H9 (cell line): ENCODE data around the gene PSMD8. TPM values are rescaled to one million over a fixed set of nuclear protein-coding genes. Genes with fewer than 3 reads are reported as not detected.

Source experiments
- DNase-seq: peaks from one replicate; pipeline ENCODE4 v3.0.0-alpha.2; 2017
- H2AFZ ChIP-seq: one replicate; pipeline ENCODE4 v1.6.1; 2013; ENCODE audit warnings: mild to moderate bottlenecking, low read length, control low read depth, moderate library complexity
- H2AK5ac ChIP-seq: 2 replicates; pipeline ENCODE4 v1.6.1; 2013; ENCODE audit warnings: low read length, control low read depth, mixed read lengths; ENCODE audit not compliant: insufficient read length
- H2BK120ac ChIP-seq: one replicate; pipeline ENCODE4 v1.6.1; 2013; ENCODE audit warnings: low read depth, mild to moderate bottlenecking, low read length, control low read depth, inconsistent platforms; ENCODE audit not compliant: poor library complexity, severe bottlenecking
- H2BK12ac ChIP-seq: 2 replicates; pipeline ENCODE4 v1.6.1; 2013; ENCODE audit warnings: low read length, control low read depth, mixed read lengths, low read depth; ENCODE audit not compliant: insufficient read length
- H2BK15ac ChIP-seq: 2 replicates; pipeline ENCODE4 v1.6.1; 2013; ENCODE audit warnings: low read depth, low read length, control low read depth
- H2BK20ac ChIP-seq: one replicate; pipeline ENCODE4 v1.6.1; 2013; ENCODE audit warnings: low read depth, mild to moderate bottlenecking, low read length, control low read depth, inconsistent platforms; ENCODE audit not compliant: poor library complexity, severe bottlenecking
- H2BK5ac ChIP-seq: 2 replicates; pipeline ENCODE4 v1.6.1; 2013; ENCODE audit warnings: low read length, control low read depth, mixed read lengths; ENCODE audit not compliant: insufficient read length
- H3K14ac ChIP-seq: 2 replicates; pipeline ENCODE4 v1.6.1; 2013; ENCODE audit warnings: low read length, control low read depth; ENCODE audit not compliant: insufficient read depth
- H3K18ac ChIP-seq: 2 replicates; pipeline ENCODE4 v1.6.1; 2013; ENCODE audit warnings: low read depth, mild to moderate bottlenecking, mixed read lengths, low read length, control low read depth; ENCODE audit not compliant: insufficient read length
- H3K23ac ChIP-seq: 2 replicates; pipeline ENCODE4 v1.6.1; 2013; ENCODE audit warnings: low read length, control low read depth, mixed read lengths, low read depth; ENCODE audit not compliant: insufficient read length
- H3K23me2 ChIP-seq: 2 replicates; pipeline ENCODE4 v1.6.1; 2013; ENCODE audit warnings: low read depth, mild to moderate bottlenecking, mixed read lengths, low read length, control low read depth; ENCODE audit not compliant: insufficient read length, poor library complexity, severe bottlenecking
- H3K27ac ChIP-seq: 2 replicates; pipeline ENCODE4 v1.5.1; 2013; ENCODE audit warnings: low read length, control low read depth, mixed read lengths, low read depth; ENCODE audit not compliant: insufficient read length
- H3K27me3 ChIP-seq: 2 replicates; pipeline ENCODE4 v1.6.1; 2013; ENCODE audit warnings: low read length, control low read depth, inconsistent platforms; ENCODE audit not compliant: insufficient read depth
- H3K4ac ChIP-seq: 2 replicates; pipeline ENCODE4 v1.6.1; 2013; ENCODE audit warnings: low read depth, mild to moderate bottlenecking, control low read depth, inconsistent platforms, low read length, moderate library complexity
- H3K4me1 ChIP-seq: 2 replicates; pipeline ENCODE4 v1.6.1; 2013; ENCODE audit warnings: low read length, control low read depth, inconsistent platforms; ENCODE audit not compliant: insufficient read depth
- H3K4me2 ChIP-seq: 2 replicates; pipeline ENCODE4 v1.6.1; 2013; ENCODE audit warnings: low read length, control low read depth, mixed read lengths; ENCODE audit not compliant: insufficient read length, insufficient read depth
- H3K56ac ChIP-seq: 2 replicates; pipeline ENCODE4 v1.6.1; 2013; ENCODE audit warnings: low read depth, mild to moderate bottlenecking, mixed read lengths, low read length, control low read depth; ENCODE audit not compliant: insufficient read length
- H3K79me1 ChIP-seq: 2 replicates; pipeline ENCODE4 v1.6.1; 2013; ENCODE audit warnings: low read depth, mild to moderate bottlenecking, moderate library complexity, low read length, control low read depth, inconsistent platforms; ENCODE audit not compliant: insufficient read depth, poor library complexity, severe bottlenecking
- H3K79me2 ChIP-seq: 2 replicates; pipeline ENCODE4 v1.6.1; 2013; ENCODE audit warnings: low read length, control low read depth, inconsistent platforms; ENCODE audit not compliant: insufficient read depth
- H3K9ac ChIP-seq: 2 replicates; pipeline ENCODE4 v1.6.1; 2013; ENCODE audit warnings: low read length, control low read depth, mixed read lengths; ENCODE audit not compliant: insufficient read length; ENCODE audit errors: extremely low read depth
- H3K9me3 ChIP-seq: one replicate; pipeline ENCODE4 v1.6.1; 2013; ENCODE audit warnings: low read depth, low read length, inconsistent platforms; ENCODE audit not compliant: control insufficient read depth
- H3T11ph ChIP-seq: one replicate; pipeline ENCODE4 v1.6.1; 2013; ENCODE audit warnings: mild to moderate bottlenecking, low read length, control low read depth, inconsistent platforms
- H4K20me1 ChIP-seq: one replicate; pipeline ENCODE4 v1.6.1; 2013; ENCODE audit not compliant: control insufficient read depth, insufficient read length, insufficient read depth
- H4K5ac ChIP-seq: 2 replicates; pipeline ENCODE4 v1.6.1; 2013; ENCODE audit warnings: low read depth, mild to moderate bottlenecking, mixed read lengths, low read length, control low read depth; ENCODE audit not compliant: insufficient read length
- H4K8ac ChIP-seq: replicated peaks from 2 replicates; pipeline ENCODE4 v1.6.1; 2013; ENCODE audit warnings: low read length, control low read depth, mixed read lengths, low read depth; ENCODE audit not compliant: insufficient read length
- H4K91ac ChIP-seq: 2 replicates; pipeline ENCODE4 v1.6.1; 2013; ENCODE audit warnings: low read depth, mild to moderate bottlenecking, moderate library complexity, mixed read lengths, low read length, control low read depth; ENCODE audit not compliant: insufficient read length
- H3K27ac Mint-ChIP-seq, 3 experiments: 2 replicates in 2 of 3; 3 replicates in 1 of 3; pipeline ENCODE4 v1.8.0; 2020 to 2021; ENCODE audit warnings: mixed read lengths in 3 of 3, mild to moderate bottlenecking in 1 of 3, moderate library complexity in 1 of 3
- H3K27me3 Mint-ChIP-seq: 2 replicates; pipeline ENCODE4 v1.8.0; 2021; ENCODE audit warnings: low read depth, mild to moderate bottlenecking, moderate library complexity, mixed read lengths
- H3K36me3 Mint-ChIP-seq, 3 experiments: 2 replicates in 2 of 3; 3 replicates in 1 of 3; pipeline ENCODE4 v1.8.0; 2020 to 2021; ENCODE audit warnings: low read depth in 3 of 3, mixed read lengths in 3 of 3; ENCODE audit not compliant: insufficient read depth in 1 of 3
- H3K4me1 Mint-ChIP-seq, 2 experiments: 2 replicates each; pipeline ENCODE4 v1.8.0; 2020; ENCODE audit warnings: mixed read lengths in 2 of 2
- H3K4me3 Mint-ChIP-seq, 2 experiments: 2 replicates in 1 of 2; 3 replicates in 1 of 2; pipeline ENCODE4 v1.8.0; 2020 to 2021; ENCODE audit warnings: mild to moderate bottlenecking in 2 of 2, mixed read lengths in 2 of 2, moderate library complexity in 1 of 2
- H3K9me3 Mint-ChIP-seq, 2 experiments: 2 replicates in 1 of 2; 3 replicates in 1 of 2; pipeline ENCODE4 v1.8.0; 2020; ENCODE audit warnings: mild to moderate bottlenecking in 2 of 2, mixed read lengths in 2 of 2, moderate library complexity in 1 of 2
- WGBS: extraction: QIAGEN DNeasy Blood & Tissue Kit; methylation state at CpG from one replicate; pipeline ENCODE4 v1.1.7; 2013; ENCODE audit warnings: missing lambda C conversion rate, low lambda C conversion rate, mixed read lengths; ENCODE audit not compliant: insufficient read length; ENCODE audit errors: extremely low coverage; 5-methylcytosine and 5-hydroxymethylcytosine counted together
- total RNA-seq: library from RNA; stranded (reverse); gene quantifications from 2 replicates; pipeline ENCODE4 v1.2.1, GENCODE V29; 2021
- TF ChIP-seq, protein P1 (sequence below): fragments of 200-600 bp; sonication (generic); conservative IDR thresholded peaks from 3 replicates; pipeline ENCODE4 v1.8.0; 2021; ENCODE audit warnings: antibody characterized with exemption, mild to moderate bottlenecking

The PSMD8 gene
- total RNA-seq, 1 experiment from 2014 or later: 189 TPM

DNA sequence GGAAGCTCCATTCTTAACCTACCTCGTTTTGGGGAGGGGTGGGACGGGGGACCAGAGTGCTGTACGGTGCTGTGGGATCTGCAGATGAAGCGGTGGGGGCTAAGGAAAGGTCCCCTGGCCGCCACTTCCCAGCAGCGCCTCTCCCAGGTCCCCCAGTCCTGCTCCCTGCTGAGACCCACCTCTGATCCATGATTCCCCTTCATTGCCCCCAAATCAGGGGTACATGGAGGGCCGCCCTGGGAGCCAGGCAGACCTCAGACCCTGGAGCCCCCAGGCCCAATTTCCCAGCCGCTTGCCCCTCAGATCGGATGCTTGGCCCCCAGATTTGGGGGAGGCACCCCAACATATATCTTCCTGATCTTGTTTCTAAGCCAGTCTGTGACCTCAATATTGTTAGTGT lies 24.7 kb downstream of the PSMD8 start:
- Histone ChIP-seq H3T11ph (no peak overlapping the region), H3K79me2 (no peaks in the 10 kb centered on the region), H3K23ac (no peak overlapping the region), H2BK20ac (no peak overlapping the region), H3K27ac (no peak overlapping the region), H3K23me2 (peaks cover 9% of the 10 kb centered on the region), H4K8ac (no peak overlapping the region), H4K5ac (no peak overlapping the region), H3K56ac (no peak overlapping the region), H3K14ac (no peak overlapping the region), H2BK15ac (no peak overlapping the region), H3K18ac (no peak overlapping the region), H3K4me1 (no peaks in the 10 kb centered on the region; the same call in 1 of the 2 replicates), H4K91ac (no peak overlapping the region), H2BK120ac (no peak overlapping the region), H3K9ac (no peak overlapping the region), H2BK12ac (no peak overlapping the region), H2AFZ (no peak overlapping the region), H3K4me2 (no peak overlapping the region), H3K27me3 (peaks cover 3% of the 10 kb centered on the region; the same call in 1 of the 2 replicates), H3K79me1 (no peaks in the 10 kb centered on the region), H3K4ac (no peak overlapping the region), H4K20me1 (no peaks in the 10 kb centered on the region), H2AK5ac (no peak overlapping the region), H3K9me3 (no peaks in the 10 kb centered on the region), H2BK5ac (no peak overlapping the region)
- peaks cover 9 to 16% (median 10%) of the 10 kb centered on the region in 3 experiments for H3K36me3 Mint-ChIP-seq
- H3K4me3 Mint-ChIP-seq: no peak overlapping the region; a peak in 1 of 5 replicates
- peaks cover 67% of the 10 kb centered on the region for H3K27me3 Mint-ChIP-seq
- WGBS: no CpG with 5 or more reads among the region's 9 CpGs
- no peak overlapping the region for H3K27ac Mint-ChIP-seq
- H3K9me3 Mint-ChIP-seq: no peaks in the 10 kb centered on the region
- H3K4me1 Mint-ChIP-seq: peaks cover 10 to 15% of the 10 kb centered on the region in 2 experiments
- no peak for DNase-seq
- TF ChIP-seq, protein P1, sequence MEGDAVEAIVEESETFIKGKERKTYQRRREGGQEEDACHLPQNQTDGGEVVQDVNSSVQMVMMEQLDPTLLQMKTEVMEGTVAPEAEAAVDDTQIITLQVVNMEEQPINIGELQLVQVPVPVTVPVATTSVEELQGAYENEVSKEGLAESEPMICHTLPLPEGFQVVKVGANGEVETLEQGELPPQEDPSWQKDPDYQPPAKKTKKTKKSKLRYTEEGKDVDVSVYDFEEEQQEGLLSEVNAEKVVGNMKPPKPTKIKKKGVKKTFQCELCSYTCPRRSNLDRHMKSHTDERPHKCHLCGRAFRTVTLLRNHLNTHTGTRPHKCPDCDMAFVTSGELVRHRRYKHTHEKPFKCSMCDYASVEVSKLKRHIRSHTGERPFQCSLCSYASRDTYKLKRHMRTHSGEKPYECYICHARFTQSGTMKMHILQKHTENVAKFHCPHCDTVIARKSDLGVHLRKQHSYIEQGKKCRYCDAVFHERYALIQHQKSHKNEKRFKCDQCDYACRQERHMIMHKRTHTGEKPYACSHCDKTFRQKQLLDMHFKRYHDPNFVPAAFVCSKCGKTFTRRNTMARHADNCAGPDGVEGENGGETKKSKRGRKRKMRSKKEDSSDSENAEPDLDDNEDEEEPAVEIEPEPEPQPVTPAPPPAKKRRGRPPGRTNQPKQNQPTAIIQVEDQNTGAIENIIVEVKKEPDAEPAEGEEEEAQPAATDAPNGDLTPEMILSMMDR: no peak
